ENCODE data around the gene MED22.

DNA sequence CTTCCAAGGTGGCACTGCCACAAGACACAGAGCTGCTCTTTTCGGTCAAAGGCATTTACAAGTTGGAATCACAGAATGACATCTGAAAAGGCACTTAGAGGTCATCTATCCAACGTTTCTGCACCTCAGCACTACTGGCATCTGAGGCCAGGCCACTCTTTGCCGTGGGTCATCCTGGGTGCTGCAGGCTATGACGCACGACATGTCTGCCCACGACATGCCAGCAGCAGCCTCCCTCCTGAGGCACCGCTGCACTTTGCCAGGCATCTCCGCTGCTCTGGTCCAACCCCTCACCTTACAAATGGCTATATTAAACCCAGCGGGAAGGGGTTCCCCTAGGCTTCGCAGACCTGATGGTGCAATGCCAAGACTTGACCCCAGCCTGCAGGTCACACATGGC lies 19.8 kb upstream of the MED22 start:
- TF ChIP-seq ARNTL (CRISPR knock-in tag; IDR thresholded peaks at IDR 0.05; ENCODE audit: borderline replicate concordance, low read depth) (no peak), SNAI2 (CRISPR knock-in tag; IDR thresholded peaks at IDR 0.05) (no peak), ZNF565 (CRISPR knock-in tag; conservative IDR thresholded peaks at IDR 0.05; ENCODE audit: low read depth) (no peak), ISL1 (CRISPR knock-in tag; IDR thresholded peaks at IDR 0.05) (no peak), ZFP30 (CRISPR knock-in tag; IDR thresholded peaks at IDR 0.05) (no peak), ZFP3 (CRISPR knock-in tag; IDR thresholded peaks at IDR 0.05) (no peak), GLIS3 (CRISPR knock-in tag; IDR thresholded peaks at IDR 0.05) (no peak), PPARA (CRISPR knock-in tag; IDR thresholded peaks at IDR 0.05; ENCODE audit: borderline replicate concordance) (no peak), ESRRG (CRISPR knock-in tag; IDR thresholded peaks at IDR 0.05) (no peak)
- TF ChIP-seq, protein P1, sequence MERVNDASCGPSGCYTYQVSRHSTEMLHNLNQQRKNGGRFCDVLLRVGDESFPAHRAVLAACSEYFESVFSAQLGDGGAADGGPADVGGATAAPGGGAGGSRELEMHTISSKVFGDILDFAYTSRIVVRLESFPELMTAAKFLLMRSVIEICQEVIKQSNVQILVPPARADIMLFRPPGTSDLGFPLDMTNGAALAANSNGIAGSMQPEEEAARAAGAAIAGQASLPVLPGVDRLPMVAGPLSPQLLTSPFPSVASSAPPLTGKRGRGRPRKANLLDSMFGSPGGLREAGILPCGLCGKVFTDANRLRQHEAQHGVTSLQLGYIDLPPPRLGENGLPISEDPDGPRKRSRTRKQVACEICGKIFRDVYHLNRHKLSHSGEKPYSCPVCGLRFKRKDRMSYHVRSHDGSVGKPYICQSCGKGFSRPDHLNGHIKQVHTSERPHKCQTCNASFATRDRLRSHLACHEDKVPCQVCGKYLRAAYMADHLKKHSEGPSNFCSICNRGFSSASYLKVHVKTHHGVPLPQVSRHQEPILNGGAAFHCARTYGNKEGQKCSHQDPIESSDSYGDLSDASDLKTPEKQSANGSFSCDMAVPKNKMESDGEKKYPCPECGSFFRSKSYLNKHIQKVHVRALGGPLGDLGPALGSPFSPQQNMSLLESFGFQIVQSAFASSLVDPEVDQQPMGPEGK (CRISPR knock-in tag; IDR thresholded peaks at IDR 0.05; ENCODE audit: borderline replicate concordance): no peak
- TF ChIP-seq, protein P2, sequence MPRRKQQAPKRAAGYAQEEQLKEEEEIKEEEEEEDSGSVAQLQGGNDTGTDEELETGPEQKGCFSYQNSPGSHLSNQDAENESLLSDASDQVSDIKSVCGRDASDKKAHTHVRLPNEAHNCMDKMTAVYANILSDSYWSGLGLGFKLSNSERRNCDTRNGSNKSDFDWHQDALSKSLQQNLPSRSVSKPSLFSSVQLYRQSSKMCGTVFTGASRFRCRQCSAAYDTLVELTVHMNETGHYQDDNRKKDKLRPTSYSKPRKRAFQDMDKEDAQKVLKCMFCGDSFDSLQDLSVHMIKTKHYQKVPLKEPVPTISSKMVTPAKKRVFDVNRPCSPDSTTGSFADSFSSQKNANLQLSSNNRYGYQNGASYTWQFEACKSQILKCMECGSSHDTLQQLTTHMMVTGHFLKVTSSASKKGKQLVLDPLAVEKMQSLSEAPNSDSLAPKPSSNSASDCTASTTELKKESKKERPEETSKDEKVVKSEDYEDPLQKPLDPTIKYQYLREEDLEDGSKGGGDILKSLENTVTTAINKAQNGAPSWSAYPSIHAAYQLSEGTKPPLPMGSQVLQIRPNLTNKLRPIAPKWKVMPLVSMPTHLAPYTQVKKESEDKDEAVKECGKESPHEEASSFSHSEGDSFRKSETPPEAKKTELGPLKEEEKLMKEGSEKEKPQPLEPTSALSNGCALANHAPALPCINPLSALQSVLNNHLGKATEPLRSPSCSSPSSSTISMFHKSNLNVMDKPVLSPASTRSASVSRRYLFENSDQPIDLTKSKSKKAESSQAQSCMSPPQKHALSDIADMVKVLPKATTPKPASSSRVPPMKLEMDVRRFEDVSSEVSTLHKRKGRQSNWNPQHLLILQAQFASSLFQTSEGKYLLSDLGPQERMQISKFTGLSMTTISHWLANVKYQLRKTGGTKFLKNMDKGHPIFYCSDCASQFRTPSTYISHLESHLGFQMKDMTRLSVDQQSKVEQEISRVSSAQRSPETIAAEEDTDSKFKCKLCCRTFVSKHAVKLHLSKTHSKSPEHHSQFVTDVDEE (CRISPR knock-in tag; IDR thresholded peaks at IDR 0.05): no peak
